ACC112 (cell line): ENCODE data around the gene MRPS26.
"Not testable (repeated sequence)": the region's sequence is repeated elsewhere in the genome, so short reads cannot be mapped to it uniquely, and the experiment has no call there.

Experiments used
- H2AFZ ChIP-seq: fragments of 200-600 bp; sonication (generic); one replicate; pipeline ENCODE4 v1.6.0; 2017; ENCODE audit warnings: antibody characterized with exemption, low read length; ENCODE audit not compliant: unreplicated experiment
- H3K27ac ChIP-seq: fragments of 200-600 bp; sonication (generic); 2 replicates; pipeline ENCODE4 v1.5.1; 2014; ENCODE audit warnings: low read depth, mild to moderate bottlenecking, antibody characterized with exemption, low read length, moderate library complexity
- H3K27me3 ChIP-seq: fragments of 200-600 bp; sonication (generic); 2 replicates; pipeline ENCODE4 v1.6.1; 2014; ENCODE audit warnings: mild to moderate bottlenecking, antibody characterized with exemption, low read length, moderate library complexity, mixed read lengths; ENCODE audit not compliant: insufficient read depth
- H3K36me3 ChIP-seq: fragments of 200-600 bp; sonication (generic); 2 replicates; pipeline ENCODE4 v1.6.1; 2016; ENCODE audit warnings: mild to moderate bottlenecking, antibody characterized with exemption, low read length, moderate library complexity, mixed read lengths; ENCODE audit not compliant: insufficient read depth
- H3K4me1 ChIP-seq: fragments of 200-600 bp; sonication (generic); one replicate; pipeline ENCODE4 v1.6.1; 2016; ENCODE audit warnings: low read length, mixed read lengths; ENCODE audit not compliant: insufficient read depth, unreplicated experiment, control insufficient read depth
- H3K4me3 ChIP-seq: fragments of 200-600 bp; sonication (generic); 2 replicates; pipeline ENCODE4 v1.5.1; 2014; ENCODE audit warnings: mild to moderate bottlenecking, low read depth, low read length
- H3K79me2 ChIP-seq: fragments of 200-600 bp; sonication (generic); one replicate; pipeline ENCODE4 v1.6.0; 2016; ENCODE audit warnings: low read length; ENCODE audit not compliant: control insufficient read depth, unreplicated experiment, insufficient read depth

The MRPS26 gene

DNA sequence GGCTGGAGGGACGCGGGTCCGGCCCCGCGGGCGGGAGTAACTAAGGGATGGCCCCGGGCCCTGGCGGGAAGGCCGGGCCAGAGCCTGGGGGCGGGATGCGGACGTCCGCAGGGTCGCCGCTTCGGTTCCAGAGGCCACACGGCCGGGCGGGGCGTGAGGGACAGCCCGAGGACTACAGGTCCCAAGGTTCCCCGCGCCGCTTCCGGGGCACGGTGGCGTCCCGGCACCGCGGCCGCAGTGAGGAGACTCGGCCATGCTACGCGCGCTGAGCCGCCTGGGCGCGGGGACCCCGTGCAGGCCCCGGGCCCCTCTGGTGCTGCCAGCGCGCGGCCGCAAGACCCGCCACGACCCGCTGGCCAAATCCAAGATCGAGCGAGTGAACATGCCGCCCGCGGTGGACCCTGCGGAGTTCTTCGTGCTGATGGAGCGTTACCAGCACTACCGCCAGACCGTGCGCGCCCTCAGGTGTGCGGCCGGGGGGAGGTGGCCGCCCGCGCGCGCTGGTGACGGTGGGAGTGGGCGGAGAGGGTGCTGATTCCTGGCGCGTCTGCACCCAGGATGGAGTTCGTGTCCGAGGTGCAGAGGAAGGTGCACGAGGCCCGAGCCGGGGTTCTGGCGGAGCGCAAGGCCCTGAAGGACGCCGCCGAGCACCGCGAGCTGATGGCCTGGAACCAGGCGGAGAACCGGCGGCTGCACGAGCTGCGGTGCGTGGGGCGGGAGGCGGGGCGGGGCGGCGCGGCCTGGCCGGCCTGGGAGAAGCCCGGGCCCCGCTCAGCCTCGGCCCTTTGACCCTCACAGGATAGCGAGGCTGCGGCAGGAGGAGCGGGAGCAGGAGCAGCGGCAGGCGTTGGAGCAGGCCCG, at the start of gene MRPS26:
Gene MRPS26, plus strand, starts transcription at position 237 of the 861 bp plus-strand sequence. Its CDS starts 17 bp downstream, at position 254.
- Histone ChIP-seq H3K36me3 (peaks cover 5% of the 10 kb centered on the region; the same call in 1 of the 2 replicates), H2AFZ (peak within 1 kb of the TSS; percentile 93), H3K27me3 (no peaks in the 10 kb centered on the region), H3K4me3 (peak within 1 kb of the TSS; percentile 94), H3K27ac (peak within 1 kb of the TSS; percentile 85), H3K4me1 (peaks cover 7% of the 10 kb centered on the region), H3K79me2 (peaks cover 10% of the 10 kb centered on the region)

DNA sequence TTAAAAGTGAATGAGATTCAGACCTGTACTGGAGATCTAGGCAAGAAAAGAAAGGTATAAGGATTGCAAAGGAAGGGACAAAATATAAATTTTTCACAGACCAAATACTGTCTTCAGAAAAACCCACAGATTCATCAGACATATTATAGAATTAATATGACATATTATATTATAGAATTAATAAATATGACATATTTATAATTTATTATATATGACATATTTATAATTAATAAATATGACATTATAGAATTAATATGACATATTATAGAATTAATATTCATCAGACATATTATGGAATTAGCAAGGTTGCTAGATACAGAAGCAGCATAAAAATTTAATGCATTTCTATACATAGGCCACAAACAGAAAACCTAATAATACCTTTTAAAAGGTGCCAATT, 47.1 kb upstream of the MRPS26 start:
- Histone ChIP-seq H3K4me3 (no peak overlapping the region), H3K27me3 (no peaks in the 10 kb centered on the region), H3K27ac (no peak overlapping the region), H2AFZ (no peak overlapping the region), H3K79me2 (no peaks in the 10 kb centered on the region), H3K36me3 (no peaks in the 10 kb centered on the region; the same call in none of the 2 replicates), H3K4me1 (no peaks in the 10 kb centered on the region)

DNA sequence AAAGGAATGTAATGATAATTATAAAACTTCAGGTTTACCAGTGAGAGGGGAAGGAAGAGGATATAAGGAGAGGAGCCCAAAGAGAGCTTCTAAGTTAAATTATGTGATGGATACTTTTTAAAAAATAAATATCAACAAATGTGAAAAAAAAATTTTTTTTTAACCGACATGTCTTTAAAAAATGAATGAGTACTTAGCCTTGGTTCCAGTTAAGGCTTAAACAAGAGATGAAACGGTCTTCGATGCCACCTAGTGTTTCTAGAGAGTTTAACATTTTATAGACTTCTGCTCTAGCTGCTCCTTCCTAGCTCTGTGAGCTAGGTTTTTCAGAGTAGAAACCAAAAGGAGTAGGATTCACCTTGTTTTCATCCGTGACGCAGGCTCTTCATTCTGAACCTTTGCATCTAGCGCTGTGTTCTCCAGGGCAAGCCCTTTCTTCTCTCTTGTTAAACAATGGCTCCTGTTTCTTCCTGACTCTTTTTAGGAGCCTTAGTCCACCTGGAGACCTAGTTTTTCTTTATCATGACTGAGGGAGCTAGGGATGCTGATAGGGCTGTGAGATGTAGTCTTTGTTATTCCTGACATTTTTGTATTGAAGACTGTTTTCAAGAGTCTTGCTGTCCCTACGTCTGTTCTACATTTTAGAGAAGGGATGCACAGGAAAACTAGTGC, 44.9 kb upstream of the MRPS26 start:
- H3K36me3 ChIP-seq = no peaks in the 10 kb centered on the region; the same call in none of the 2 replicates
- no peaks in the 10 kb centered on the region for H3K4me1 ChIP-seq
- H3K79me2 ChIP-seq = no peaks in the 10 kb centered on the region
- no peak overlapping the region for H2AFZ ChIP-seq
- H3K27ac ChIP-seq = no peak overlapping the region
- no peak overlapping the region for H3K4me3 ChIP-seq
- no peaks in the 10 kb centered on the region for H3K27me3 ChIP-seq

DNA sequence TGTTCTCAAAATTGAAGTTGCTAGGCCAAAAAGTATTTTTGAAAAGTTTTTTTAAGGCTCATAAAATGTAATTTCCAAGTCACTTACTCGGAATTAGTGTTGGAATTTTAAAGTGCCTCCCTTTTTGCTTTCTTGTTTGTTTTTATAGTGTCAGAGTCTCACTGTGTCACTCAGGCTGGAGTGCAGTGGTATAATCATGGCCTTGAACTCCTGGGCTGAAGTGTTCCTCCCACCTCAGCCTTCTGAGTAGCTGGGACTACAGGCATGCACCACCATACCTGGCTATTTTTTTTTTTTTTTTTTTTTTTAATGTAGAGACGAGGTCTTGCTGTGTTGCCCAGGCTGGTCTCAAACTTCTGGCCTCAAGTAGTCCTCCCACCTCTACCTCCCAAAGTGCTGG, 42.4 kb upstream of the MRPS26 start:
- Histone ChIP-seq H3K27ac (no peak overlapping the region), H3K79me2 (no peaks in the 10 kb centered on the region), H3K36me3 (peaks cover 6% of the 10 kb centered on the region), H3K27me3 (no peaks in the 10 kb centered on the region), H3K4me1 (no peaks in the 10 kb centered on the region), H2AFZ (no peak overlapping the region), H3K4me3 (no peak overlapping the region)

DNA sequence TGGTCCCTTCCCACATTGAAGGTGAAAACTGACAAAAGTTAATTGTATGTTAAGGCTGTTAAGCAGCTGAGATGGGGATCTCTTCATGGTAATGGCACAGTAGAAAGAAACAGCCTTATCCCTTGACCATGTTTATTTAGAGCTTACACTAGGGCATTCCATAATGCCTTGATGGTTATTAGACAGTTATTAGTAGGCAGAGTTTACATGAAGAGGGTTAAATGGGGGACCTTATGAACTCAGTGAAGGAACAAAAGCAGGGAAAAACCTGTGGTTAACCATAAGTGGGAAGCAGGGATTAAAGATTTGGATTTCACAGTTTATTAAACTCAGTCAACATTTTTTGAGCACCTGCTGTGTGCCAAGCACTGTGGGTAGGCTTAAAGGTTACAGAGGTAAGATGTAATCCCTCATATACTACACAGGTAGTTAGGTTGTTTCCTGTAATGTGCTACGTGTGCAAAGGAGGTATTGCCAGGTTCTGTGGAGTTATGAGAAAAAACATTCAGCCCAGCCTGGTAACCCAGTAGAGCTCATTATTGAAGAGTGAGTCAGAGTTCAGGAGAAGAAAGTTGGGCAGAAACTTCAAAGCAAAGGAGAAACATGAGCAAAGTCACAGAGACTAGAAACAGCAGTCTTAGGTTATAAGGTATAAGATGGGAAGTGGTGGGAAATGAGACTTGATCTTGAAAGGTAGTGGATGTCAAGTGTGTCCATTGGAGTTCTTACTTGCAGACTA, 34.7 kb upstream of the MRPS26 start:
- no peaks in the 10 kb centered on the region for H3K79me2 ChIP-seq
- no peak overlapping the region for H2AFZ ChIP-seq
- H3K27me3 ChIP-seq = no peaks in the 10 kb centered on the region
- peaks cover 12% of the 10 kb centered on the region for H3K4me1 ChIP-seq
- no peak overlapping the region for H3K4me3 ChIP-seq
- H3K36me3 ChIP-seq = peaks cover 6% of the 10 kb centered on the region
- H3K27ac ChIP-seq = no peak overlapping the region

DNA sequence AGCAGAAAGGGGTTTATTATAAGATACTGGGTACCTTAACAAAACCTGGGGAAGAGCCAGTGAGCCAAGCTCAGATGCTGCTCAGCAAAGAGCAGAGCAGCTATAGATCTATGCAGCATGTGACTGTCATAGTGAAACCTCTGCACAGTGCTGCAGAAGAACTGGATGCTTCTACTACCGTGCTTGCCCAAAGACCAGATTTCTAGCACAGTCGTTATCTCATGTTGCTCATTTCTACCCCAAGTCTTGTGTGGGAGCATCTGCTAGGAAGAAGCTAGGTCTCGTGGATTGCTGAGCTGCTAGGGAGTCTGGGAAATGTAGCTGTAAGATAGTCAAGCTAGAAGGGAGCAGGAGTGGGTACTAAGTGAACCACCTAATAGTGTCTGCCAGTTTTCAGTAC, 34.1 kb upstream of the MRPS26 start:
- Histone ChIP-seq H3K27ac (no peak overlapping the region), H3K27me3 (no peaks in the 10 kb centered on the region), H3K36me3 (peaks cover 6% of the 10 kb centered on the region), H3K4me1 (peaks cover 12% of the 10 kb centered on the region), H3K4me3 (no peak overlapping the region), H3K79me2 (no peaks in the 10 kb centered on the region), H2AFZ (no peak overlapping the region)

DNA sequence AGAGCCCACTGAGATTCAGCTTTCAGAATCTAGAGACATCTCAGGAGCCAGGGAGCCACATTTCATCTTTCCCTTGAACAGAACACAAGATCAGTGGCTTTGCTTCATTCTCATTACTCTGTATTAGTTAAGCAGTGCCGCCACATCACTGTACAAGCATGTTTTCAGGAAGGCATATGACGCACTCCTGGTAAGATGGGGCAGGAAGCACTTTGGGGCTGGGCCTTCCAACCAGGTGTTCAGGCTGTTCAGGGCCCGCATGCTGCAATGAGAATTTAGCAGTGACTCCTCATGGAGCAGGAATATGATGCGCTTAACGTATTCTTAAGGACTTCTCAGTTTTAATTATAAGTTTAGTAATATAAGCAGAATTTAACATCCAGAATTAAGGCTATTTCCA, 32.1 kb upstream of the MRPS26 start:
- Histone ChIP-seq H3K4me1 (peaks cover 12% of the 10 kb centered on the region), H3K4me3 (no peak overlapping the region), H3K27me3 (no peaks in the 10 kb centered on the region), H2AFZ (no peak overlapping the region), H3K27ac (no peak overlapping the region), H3K79me2 (no peaks in the 10 kb centered on the region), H3K36me3 (peaks cover 10% of the 10 kb centered on the region)

DNA sequence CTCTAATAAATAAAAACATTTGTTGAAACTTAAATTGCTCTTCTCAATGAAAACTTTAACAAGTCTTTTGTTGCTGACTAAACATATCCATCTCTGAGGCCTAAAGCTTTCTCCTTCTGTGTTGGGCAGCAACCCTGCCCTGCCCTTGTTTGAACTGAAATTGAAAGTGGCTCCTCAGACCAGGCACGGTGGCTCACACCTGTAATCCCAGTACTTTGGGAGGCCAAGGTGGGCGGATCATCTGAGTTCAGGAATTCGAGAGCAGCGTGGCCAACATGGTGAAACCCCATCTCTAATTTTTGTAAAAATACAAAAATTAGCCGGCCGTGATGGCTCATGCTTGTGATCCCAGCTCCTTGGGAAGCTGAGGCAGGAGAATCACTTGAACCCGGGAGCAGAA, 31.7 kb upstream of the MRPS26 start:
- Histone ChIP-seq H3K4me3 (no peak overlapping the region), H3K79me2 (no peaks in the 10 kb centered on the region), H3K4me1 (peaks cover 12% of the 10 kb centered on the region), H2AFZ (no peak overlapping the region), H3K27me3 (no peaks in the 10 kb centered on the region), H3K36me3 (peaks cover 10% of the 10 kb centered on the region), H3K27ac (no peak overlapping the region)

DNA sequence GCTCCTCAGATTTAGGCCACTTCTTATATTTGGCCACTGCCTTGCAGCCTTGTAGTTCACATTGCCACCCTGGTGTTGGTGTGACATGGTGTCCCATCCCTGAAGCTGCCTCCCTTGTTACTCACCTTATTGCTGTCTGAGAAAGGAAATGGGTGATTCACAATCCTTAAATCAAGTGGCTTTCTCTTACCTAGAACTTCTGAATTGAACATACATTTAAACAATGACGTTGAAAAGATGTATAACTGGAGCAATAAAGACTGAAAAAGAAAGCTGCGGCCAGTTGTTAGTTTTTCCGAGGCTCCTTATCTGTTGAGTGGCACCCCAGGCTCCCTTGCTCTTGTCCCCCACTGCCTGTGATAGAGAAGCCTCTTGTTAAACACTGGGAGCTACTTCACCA, 31.2 kb upstream of the MRPS26 start:
- H3K4me1 ChIP-seq = peaks cover 12% of the 10 kb centered on the region
- H3K4me3 ChIP-seq = no peak overlapping the region
- H2AFZ ChIP-seq = no peak overlapping the region
- H3K36me3 ChIP-seq = peaks cover 10% of the 10 kb centered on the region
- H3K27me3 ChIP-seq = no peaks in the 10 kb centered on the region
- no peak overlapping the region for H3K27ac ChIP-seq
- no peaks in the 10 kb centered on the region for H3K79me2 ChIP-seq

DNA sequence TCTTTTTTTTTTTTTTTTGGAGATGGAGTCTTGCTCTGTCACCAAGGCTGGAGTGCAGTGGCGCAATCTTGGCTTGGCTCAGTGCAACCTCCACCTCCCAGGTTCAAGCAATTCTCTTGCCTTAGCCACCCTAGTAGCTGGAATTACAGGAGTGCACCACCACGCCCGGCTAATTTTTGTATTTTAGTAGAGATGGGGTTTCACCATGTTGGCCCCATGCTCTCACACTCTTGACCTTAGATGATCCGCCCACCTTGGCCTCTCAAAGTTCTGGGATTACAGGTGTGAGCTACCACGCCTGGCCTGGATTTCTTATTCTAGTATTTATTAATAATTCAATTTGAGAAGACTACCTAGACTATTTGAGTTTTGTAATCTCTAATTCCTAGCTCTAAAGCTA, 30.6 kb upstream of the MRPS26 start:
- H3K36me3 ChIP-seq, H3K27ac ChIP-seq: not testable (repeated sequence)
- peaks cover 12% of the 10 kb centered on the region for H3K4me1 ChIP-seq

More for the DNA sequence above, 30.6 kb upstream of the MRPS26 start:
- not testable (repeated sequence) for H3K4me3 ChIP-seq, H3K27me3 ChIP-seq, H3K79me2 ChIP-seq, H2AFZ ChIP-seq
